Kidney glomerular epithelial cell (primary cell): ENCODE measurements around the gene GART.
"Not testable (repeated sequence)": the region's sequence is repeated elsewhere in the genome, so short reads cannot be mapped to it uniquely, and the experiment has no call there.

Experiments used
- DNase-seq: peaks from one replicate; lab custom pipeline; 2025; lab: John Stamatoyannopoulos, UW

GART gene

GRCh38 chr21:33469183-33469582, 72.7 kb downstream of the GART start:
- not testable (repeated sequence) for DNase-seq

- no peak for DNase-seq
Observed at GRCh38 chr21:33461538-33462250, 80.2 kb downstream of the GART start.

GRCh38 chr21:33458861-33459260, 83.1 kb downstream of the GART start:
- DNase-seq, result no peak

GRCh38 chr21:33455686-33456446, 86.1 kb downstream of the GART start:
- no peak for DNase-seq
